Neural progenitor cell (in vitro differentiated cells): ENCODE results near the gene LRP6. TPM values are rescaled to one million over a fixed set of nuclear protein-coding genes. Genes with fewer than 3 reads are reported as not detected.

Experiments
- DNase-seq: peaks from one replicate; pipeline ENCODE4 v3.0.0-alpha.2; 2016; ENCODE audit warnings: low spot score
- H2AFZ ChIP-seq: fragments of 200-600 bp; sonication (generic); replicated peaks from 2 replicates; pipeline ENCODE4 v1.6.1; 2016; ENCODE audit warnings: antibody characterized with exemption
- H3F3A ChIP-seq: fragments of 200-600 bp; sonication (generic); 2 replicates; pipeline ENCODE4 v1.6.1; 2016; ENCODE audit warnings: antibody characterized with exemption, low read depth
- H3K27ac ChIP-seq: fragments of 200-600 bp; sonication (generic); 2 replicates; pipeline ENCODE4 v1.5.1; 2016; ENCODE audit warnings: mild to moderate bottlenecking
- H3K27me3 ChIP-seq: fragments of 200-600 bp; sonication (generic); 2 replicates; pipeline ENCODE4 v1.6.1; 2016; ENCODE audit warnings: mild to moderate bottlenecking, moderate library complexity
- H3K36me3 ChIP-seq: fragments of 200-600 bp; sonication (generic); 2 replicates; pipeline ENCODE4 v1.5.1; 2016
- H3K4me1 ChIP-seq: fragments of 200-600 bp; sonication (generic); 2 replicates; pipeline ENCODE4 v1.6.1; 2016; ENCODE audit warnings: mixed run types
- H3K4me2 ChIP-seq: fragments of 200-600 bp; sonication (generic); 2 replicates; pipeline ENCODE4 v1.6.1; 2016
- H3K4me3 ChIP-seq: fragments of 200-600 bp; sonication (generic); 2 replicates; pipeline ENCODE4 v1.5.1; 2016
- H3K79me2 ChIP-seq: fragments of 200-600 bp; sonication (generic); 2 replicates; pipeline ENCODE4 v1.6.1; 2016; ENCODE audit warnings: low read depth
- H3K9ac ChIP-seq: fragments of 200-600 bp; sonication (generic); 2 replicates; pipeline ENCODE4 v1.6.1; 2016
- H3K9me3 ChIP-seq: fragments of 200-600 bp; sonication (generic); 2 replicates; pipeline ENCODE4 v1.5.1; 2016; ENCODE audit warnings: low read depth
- H4K20me1 ChIP-seq: fragments of 200-600 bp; sonication (generic); 2 replicates; pipeline ENCODE4 v1.6.1; 2016; ENCODE audit warnings: low read depth
- H3K27ac Mint-ChIP-seq: 3 replicates; pipeline ENCODE4 v1.8.0; 2021; ENCODE audit warnings: mixed read lengths
- H3K27me3 Mint-ChIP-seq: 2 replicates; pipeline ENCODE4 v1.8.0; 2022; ENCODE audit warnings: low read depth, mild to moderate bottlenecking, inconsistent platforms, moderate library complexity, mixed read lengths; ENCODE audit not compliant: insufficient read depth
- H3K36me3 Mint-ChIP-seq: 3 replicates; pipeline ENCODE4 v1.8.0; 2021; ENCODE audit warnings: mixed read lengths
- H3K4me1 Mint-ChIP-seq: 3 replicates; pipeline ENCODE4 v1.8.0; 2021; ENCODE audit warnings: mixed read lengths
- H3K4me3 Mint-ChIP-seq: 3 replicates; pipeline ENCODE4 v1.8.0; 2021; ENCODE audit warnings: mild to moderate bottlenecking, moderate library complexity, mixed read lengths
- H3K9me3 Mint-ChIP-seq: 3 replicates; pipeline ENCODE4 v1.8.0; 2020; ENCODE audit warnings: mixed read lengths
- EZH2 ChIP-seq: fragments of 200-600 bp; sonication (generic); IDR thresholded peaks from 2 replicates; pipeline ENCODE4 v1.6.1; 2017; ENCODE audit warnings: antibody characterized with exemption, mild to moderate bottlenecking, moderate library complexity
- EZH2phosphoT487 ChIP-seq: fragments of 200-600 bp; sonication (generic); IDR thresholded peaks from 2 replicates; pipeline ENCODE4 v1.6.1; 2017; ENCODE audit warnings: antibody characterized with exemption
- total RNA-seq: library from RNA; depleted of rRNA; stranded (reverse); fragments of >200 nt; gene quantifications from 2 replicates; pipeline ENCODE4 v1.2.3, GENCODE V29; 2015; ENCODE audit warnings: low replicate concordance
- TF ChIP-seq, protein P1 (sequence below): fragments of 200-600 bp; sonication (generic); IDR thresholded peaks from 2 replicates; pipeline ENCODE4 v1.5.1; 2017; ENCODE audit warnings: antibody characterized with exemption, mild to moderate bottlenecking

Gene LRP6
- total RNA-seq, 1 donor from 2014 or later = 68.0 TPM

DNA sequence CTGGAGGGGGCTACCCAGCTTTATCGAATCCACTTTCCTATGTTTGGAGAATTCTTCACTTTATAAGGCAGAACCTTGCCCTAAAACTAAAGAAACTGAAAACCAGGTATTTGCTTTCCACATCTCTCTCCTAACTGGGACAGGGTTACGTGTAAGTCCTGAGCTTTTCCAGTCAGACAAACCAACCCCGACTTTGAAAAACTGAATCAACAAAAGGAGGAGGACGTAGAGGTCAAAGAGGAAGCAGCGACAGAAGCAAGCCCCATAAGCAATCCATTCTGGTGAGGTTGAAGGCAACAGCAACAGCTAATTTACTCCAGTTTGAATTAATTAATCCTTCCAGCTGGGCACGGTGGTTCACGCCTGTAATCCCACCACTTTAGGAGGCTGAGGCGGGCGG lies 47.2 kb downstream of the LRP6 start:
- DNase-seq = no peak
- H2AFZ ChIP-seq = no peak overlapping the region
- H3K36me3 ChIP-seq = no peaks in the 10 kb centered on the region
- TF ChIP-seq, protein P1, sequence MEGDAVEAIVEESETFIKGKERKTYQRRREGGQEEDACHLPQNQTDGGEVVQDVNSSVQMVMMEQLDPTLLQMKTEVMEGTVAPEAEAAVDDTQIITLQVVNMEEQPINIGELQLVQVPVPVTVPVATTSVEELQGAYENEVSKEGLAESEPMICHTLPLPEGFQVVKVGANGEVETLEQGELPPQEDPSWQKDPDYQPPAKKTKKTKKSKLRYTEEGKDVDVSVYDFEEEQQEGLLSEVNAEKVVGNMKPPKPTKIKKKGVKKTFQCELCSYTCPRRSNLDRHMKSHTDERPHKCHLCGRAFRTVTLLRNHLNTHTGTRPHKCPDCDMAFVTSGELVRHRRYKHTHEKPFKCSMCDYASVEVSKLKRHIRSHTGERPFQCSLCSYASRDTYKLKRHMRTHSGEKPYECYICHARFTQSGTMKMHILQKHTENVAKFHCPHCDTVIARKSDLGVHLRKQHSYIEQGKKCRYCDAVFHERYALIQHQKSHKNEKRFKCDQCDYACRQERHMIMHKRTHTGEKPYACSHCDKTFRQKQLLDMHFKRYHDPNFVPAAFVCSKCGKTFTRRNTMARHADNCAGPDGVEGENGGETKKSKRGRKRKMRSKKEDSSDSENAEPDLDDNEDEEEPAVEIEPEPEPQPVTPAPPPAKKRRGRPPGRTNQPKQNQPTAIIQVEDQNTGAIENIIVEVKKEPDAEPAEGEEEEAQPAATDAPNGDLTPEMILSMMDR = no peak
- TF ChIP-seq EZH2phosphoT487 (no peak), EZH2 (no peak)
- peaks cover 7% of the 10 kb centered on the region for H3F3A ChIP-seq
- H4K20me1 ChIP-seq = peaks cover 94% of the 10 kb centered on the region
- H3K27me3 ChIP-seq = no peaks in the 10 kb centered on the region
- H3K4me1 ChIP-seq = peaks cover 20% of the 10 kb centered on the region
- H3K27ac ChIP-seq = no peak overlapping the region
- Mint-ChIP-seq H3K27me3 (no peaks in the 10 kb centered on the region), H3K27ac (no peak overlapping the region), H3K4me3 (no peak overlapping the region), H3K4me1 (peaks cover 11% of the 10 kb centered on the region), H3K36me3 (peaks cover 20% of the 10 kb centered on the region), H3K9me3 (peaks cover 35% of the 10 kb centered on the region)
- no peak overlapping the region for H3K4me2 ChIP-seq
- H3K4me3 ChIP-seq = no peak overlapping the region
- H3K79me2 ChIP-seq = peaks cover 100% of the 10 kb centered on the region
- no peak overlapping the region for H3K9ac ChIP-seq
- H3K9me3 ChIP-seq = no peaks in the 10 kb centered on the region

DNA sequence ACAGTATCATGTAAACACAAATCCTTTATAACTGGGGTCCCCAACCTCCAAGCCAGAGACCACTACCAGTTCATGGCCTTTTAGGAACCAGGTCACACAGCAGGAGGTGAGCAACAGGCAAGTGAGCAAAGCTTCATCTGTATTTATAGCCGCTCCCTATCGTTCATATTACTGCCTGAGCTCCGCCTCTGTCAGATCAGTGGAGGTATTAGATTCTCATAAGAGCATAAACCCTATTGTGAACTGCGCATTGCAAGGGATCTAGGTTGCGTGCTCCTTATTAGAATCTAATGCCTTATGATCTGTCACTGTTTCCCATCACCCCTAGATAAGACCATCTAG lies 49.9 kb downstream of the LRP6 start:
- peaks cover 95% of the 10 kb centered on the region for H4K20me1 ChIP-seq
- H3K27me3 ChIP-seq = no peaks in the 10 kb centered on the region
- no peaks in the 10 kb centered on the region for H3K9me3 ChIP-seq
- H2AFZ ChIP-seq = no peak overlapping the region
- H3K4me1 ChIP-seq = peaks cover 20% of the 10 kb centered on the region
- H3K79me2 ChIP-seq = peaks cover 100% of the 10 kb centered on the region
- no peak overlapping the region for H3K27ac ChIP-seq
- H3K4me3 ChIP-seq = no peak overlapping the region
- Mint-ChIP-seq H3K4me1 (peaks cover 15% of the 10 kb centered on the region), H3K4me3 (no peak overlapping the region), H3K27ac (no peak overlapping the region), H3K36me3 (peaks cover 16% of the 10 kb centered on the region), H3K9me3 (peaks cover 31% of the 10 kb centered on the region), H3K27me3 (no peaks in the 10 kb centered on the region)
- H3K36me3 ChIP-seq = no peaks in the 10 kb centered on the region
- H3K9ac ChIP-seq = no peak overlapping the region
- TF ChIP-seq, protein P1 = no peak
- TF ChIP-seq EZH2 (no peak), EZH2phosphoT487 (no peak)
- H3K4me2 ChIP-seq = no peak overlapping the region
- no peak for DNase-seq
- H3F3A ChIP-seq = peaks cover 7% of the 10 kb centered on the region

DNA sequence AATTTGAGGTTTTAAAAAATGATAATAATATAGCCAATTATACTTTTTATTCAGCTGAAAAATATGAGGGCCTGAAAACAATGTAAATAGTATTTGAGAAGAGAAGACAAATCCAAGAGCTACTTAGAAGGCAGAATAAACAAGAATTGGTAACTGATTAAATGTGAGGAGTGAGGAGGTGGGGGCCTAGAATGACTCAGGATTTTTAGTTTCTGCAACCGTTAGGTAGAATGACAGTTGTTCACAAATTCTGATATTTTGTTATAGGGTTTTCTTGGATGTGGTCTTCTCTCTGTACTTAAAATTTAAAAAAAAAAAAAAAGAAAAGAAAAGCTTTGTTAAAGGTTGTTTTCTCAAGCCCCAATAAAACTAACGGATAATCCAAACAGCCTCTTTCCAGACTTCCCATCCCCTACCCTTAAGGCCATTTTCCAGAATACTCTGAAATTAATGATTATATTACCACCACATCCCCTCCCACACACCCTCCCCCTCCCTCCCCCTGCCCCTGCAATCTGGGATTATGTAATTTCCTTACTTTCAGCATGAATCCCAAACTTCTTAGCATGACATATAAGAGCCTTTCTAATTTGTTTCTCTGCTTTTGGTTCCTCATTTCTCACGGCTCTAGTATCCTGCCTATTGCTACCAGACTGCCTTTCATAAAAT lies 50.4 kb downstream of the LRP6 start:
- Histone ChIP-seq H2AFZ (no peak overlapping the region), H3K79me2 (peaks cover 100% of the 10 kb centered on the region), H3K9me3 (no peaks in the 10 kb centered on the region), H3K27me3 (no peaks in the 10 kb centered on the region), H3K4me2 (no peak overlapping the region), H3K4me3 (no peak overlapping the region), H4K20me1 (peaks cover 95% of the 10 kb centered on the region), H3F3A (peaks cover 7% of the 10 kb centered on the region), H3K27ac (no peak overlapping the region), H3K4me1 (peaks cover 15% of the 10 kb centered on the region), H3K36me3 (no peaks in the 10 kb centered on the region), H3K9ac (no peak overlapping the region)
- H3K36me3 Mint-ChIP-seq = peaks cover 16% of the 10 kb centered on the region
- H3K4me1 Mint-ChIP-seq = peaks cover 15% of the 10 kb centered on the region
- TF ChIP-seq EZH2phosphoT487 = no peak
- no peak for TF ChIP-seq EZH2
- TF ChIP-seq, protein P1 = no peak
- peaks cover 29% of the 10 kb centered on the region for H3K9me3 Mint-ChIP-seq
- no peak overlapping the region for H3K27ac Mint-ChIP-seq
- H3K27me3 Mint-ChIP-seq = no peaks in the 10 kb centered on the region
- no peak for DNase-seq
- H3K4me3 Mint-ChIP-seq = no peak overlapping the region
